GM10266 (cell line): ENCODE data around the gene BBC3.

Source experiments
- DNase-seq: peaks from one replicate; pipeline ENCODE4 v3.0.0; 2012; ENCODE audit errors: extremely low spot score
- CTCF ChIP-seq: IDR thresholded peaks from 2 replicates; pipeline ENCODE4 v1.5.1; 2012; ENCODE audit warnings: mild to moderate bottlenecking, low read depth; ENCODE audit not compliant: control insufficient read depth, insufficient read depth; ENCODE audit errors: missing control alignments

BBC3 gene

GRCh38 chr19:47241919-47242577 is 11.0 kb upstream of the BBC3 start:
- TF ChIP-seq CTCF = no peak
- DNase-seq = no peak

GRCh38 chr19:47240996-47241918 is 10.3 kb upstream of the BBC3 start:
- peak; percentile 90 for DNase-seq
- no peak for TF ChIP-seq CTCF

GRCh38 chr19:47240556-47240955 is 9.6 kb upstream of the BBC3 start:
- TF ChIP-seq CTCF = no peak
- no peak for DNase-seq

DNA sequence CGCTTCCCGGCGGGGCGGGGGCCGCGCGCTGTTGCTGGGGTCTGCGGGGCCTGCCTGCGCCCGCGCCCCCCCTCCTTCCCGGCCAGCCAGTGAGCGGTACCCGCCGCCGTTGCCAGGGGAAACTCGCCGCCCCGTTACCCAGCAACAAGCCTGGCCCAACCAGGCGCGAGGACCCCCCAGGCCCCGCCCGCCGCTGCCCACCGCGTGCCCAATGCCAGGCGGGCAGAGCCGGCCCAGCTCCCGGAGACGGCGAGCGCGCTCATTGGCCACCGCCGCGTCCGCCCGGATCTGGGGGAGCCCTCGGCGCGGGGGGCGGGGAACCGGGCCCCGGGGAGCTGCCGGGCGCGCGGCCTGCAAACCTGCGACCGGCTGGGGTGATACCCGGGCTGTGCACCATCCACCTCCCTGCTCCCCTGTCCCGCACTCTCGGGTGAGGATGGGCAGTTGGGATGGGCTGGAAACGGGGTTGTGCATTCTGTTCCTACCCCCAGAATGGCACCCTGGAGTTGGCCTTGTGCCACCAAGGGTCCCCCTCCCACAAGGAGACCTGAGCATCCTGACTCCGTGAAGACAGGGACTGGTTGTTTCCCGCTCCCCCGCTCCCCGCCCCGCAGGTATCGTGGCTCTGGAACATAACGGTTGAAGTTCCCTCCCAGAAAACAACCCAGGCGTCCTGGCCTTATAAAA is 8.8 kb upstream of the BBC3 start:
- TF ChIP-seq CTCF = no peak
- DNase-seq = peak; percentile 58

- no peak for TF ChIP-seq CTCF
- no peak for DNase-seq
Measured at GRCh38 chr19:47239152-47239551, 8.2 kb upstream of the BBC3 start.

DNA sequence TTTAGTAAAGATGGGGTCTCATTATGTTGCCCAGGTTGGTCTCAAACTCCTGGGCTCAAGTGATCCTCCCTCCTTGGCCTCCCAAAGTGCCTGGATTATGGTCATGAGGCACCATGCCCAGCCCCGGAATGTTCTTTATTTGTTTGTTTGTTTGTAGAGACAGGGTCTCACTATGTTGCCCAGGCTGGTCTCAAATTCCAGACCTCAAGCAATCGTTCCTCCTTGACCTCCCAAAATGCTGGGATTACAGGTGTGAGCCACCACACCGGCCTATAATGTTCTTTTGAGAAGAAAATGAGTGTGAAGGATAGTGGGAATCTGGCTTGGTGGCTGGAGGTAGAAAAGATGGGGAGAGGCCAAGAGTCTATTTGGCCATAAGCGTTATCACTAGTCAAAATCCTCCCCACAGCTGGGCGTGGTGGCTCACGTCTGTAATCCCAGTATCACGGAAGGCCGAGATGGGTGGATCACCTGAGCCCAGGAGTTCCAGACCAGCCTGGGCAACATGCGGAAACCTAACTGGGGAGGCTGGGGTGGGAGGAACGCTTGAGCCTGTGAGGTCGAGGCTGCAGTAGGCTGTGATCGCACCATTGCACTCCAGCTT is 5.2 kb upstream of the BBC3 start:
- DNase-seq = no peak
- no peak for TF ChIP-seq CTCF
